OCI-LY1 (cell line): ENCODE measurements around the gene RAD51D.

Experiments
- H2AFZ ChIP-seq: fragments of 200-600 bp; sonication (generic), shearing (Covaris generic); 2 replicates; pipeline ENCODE4 v1.6.0; 2014; ENCODE audit warnings: antibody characterized with exemption, mild to moderate bottlenecking, low read length
- H3F3A ChIP-seq: fragments of 200-600 bp; sonication (generic), shearing (Covaris generic); 2 replicates; pipeline ENCODE4 v1.6.0; 2014; ENCODE audit warnings: mild to moderate bottlenecking, antibody characterized with exemption, low read length, moderate library complexity; ENCODE audit not compliant: insufficient read depth
- H3K27ac ChIP-seq: fragments of 200-600 bp; sonication (generic); 2 replicates; pipeline ENCODE4 v1.5.1; 2014; ENCODE audit warnings: low read length, mixed run types, mild to moderate bottlenecking, low read depth; ENCODE audit not compliant: poor library complexity, severe bottlenecking
- H3K27me3 ChIP-seq: fragments of 200-600 bp; sonication (generic); 2 replicates; pipeline ENCODE4 v1.6.0; 2014; ENCODE audit warnings: antibody characterized with exemption, mild to moderate bottlenecking, low read length, moderate library complexity; ENCODE audit not compliant: insufficient read depth
- H3K36me3 ChIP-seq: fragments of 200-600 bp; sonication (generic); 2 replicates; pipeline ENCODE4 v1.6.1; 2014; ENCODE audit warnings: mild to moderate bottlenecking, antibody characterized with exemption, low read length, moderate library complexity, mixed read lengths; ENCODE audit not compliant: insufficient read depth
- H3K4me1 ChIP-seq: fragments of 200-600 bp; sonication (generic); 2 replicates; pipeline ENCODE4 v1.5.1; 2014; ENCODE audit warnings: mild to moderate bottlenecking, low read length, moderate library complexity; ENCODE audit not compliant: insufficient read depth, severe bottlenecking
- H3K4me2 ChIP-seq: fragments of 200-600 bp; sonication (generic), shearing (Covaris generic); 2 replicates; pipeline ENCODE4 v1.6.1; 2014; ENCODE audit warnings: low read length
- H3K4me3 ChIP-seq: fragments of 200-600 bp; sonication (generic); 2 replicates; pipeline ENCODE4 v1.5.1; 2014; ENCODE audit warnings: low read length, low read depth, mild to moderate bottlenecking, mixed read lengths; ENCODE audit not compliant: poor library complexity, severe bottlenecking
- H3K79me2 ChIP-seq: fragments of 200-600 bp; shearing (Covaris generic); 2 replicates; pipeline ENCODE4 v1.6.1; 2016; ENCODE audit warnings: mixed run types, low read length, mixed read lengths; ENCODE audit not compliant: insufficient read depth
- H3K9ac ChIP-seq: fragments of 200-600 bp; sonication (generic), shearing (Covaris generic); 2 replicates; pipeline ENCODE4 v1.6.1; 2014; ENCODE audit warnings: mild to moderate bottlenecking, low read length, mixed read lengths
- H3K9me2 ChIP-seq: fragments of 200-600 bp; sonication (generic), shearing (Covaris generic); 2 replicates; pipeline ENCODE4 v1.6.1; 2014; ENCODE audit warnings: low read depth, mild to moderate bottlenecking, low read length, mixed read lengths
- H3K9me3 ChIP-seq: fragments of 200-600 bp; shearing (Covaris generic); 2 replicates; pipeline ENCODE4 v1.6.1; 2014; ENCODE audit warnings: low read length, mixed read lengths
- H4K20me1 ChIP-seq: fragments of 200-600 bp; sonication (generic), shearing (Covaris generic); 2 replicates; pipeline ENCODE4 v1.6.0; 2016; ENCODE audit warnings: mild to moderate bottlenecking, low read length; ENCODE audit not compliant: insufficient read depth
- CTCF ChIP-seq: fragments of 200-600 bp; sonication (generic), shearing (Covaris generic); IDR thresholded peaks from 2 replicates; pipeline ENCODE4 v1.5.1; 2017; ENCODE audit warnings: mild to moderate bottlenecking, antibody characterized with exemption, low read length, moderate library complexity, mixed read lengths
- EZH2 ChIP-seq: fragments of 200-600 bp; sonication (generic), shearing (Covaris generic); IDR thresholded peaks from 2 replicates; pipeline ENCODE4 v1.8.0; 2017; ENCODE audit warnings: borderline replicate concordance, mixed run types, mild to moderate bottlenecking, antibody characterized with exemption, low read length, moderate library complexity, mixed read lengths

RAD51D gene

GRCh38 chr17:35119370-35120165, at the start of gene RAD51D:
Gene RAD51D, minus strand, starts transcription at chr17:35119860. Its CDS starts 247 bp downstream, at chr17:35119613.
- Histone ChIP-seq H3K9ac (peak within 1 kb of the TSS; percentile 85), H3K36me3 (no peaks in the 10 kb centered on the region), H3F3A (no peaks in the 10 kb centered on the region), H3K79me2 (no peaks in the 10 kb centered on the region), H3K4me1 (peaks cover 11% of the 10 kb centered on the region), H3K4me3 (peak within 1 kb of the TSS; percentile 85), H3K27ac (peak within 1 kb of the TSS; percentile 39), H3K9me3 (no peaks in the 10 kb centered on the region), H3K9me2 (no peaks in the 10 kb centered on the region), H4K20me1 (no peaks in the 10 kb centered on the region), H3K27me3 (0 out of 2 replicates have a peak, but pooled peaks cover 4% of the 10 kb centered on the region), H2AFZ (peak within 1 kb of the TSS; percentile 11; the same call in 1 of the 2 replicates), H3K4me2 (peak within 1 kb of the TSS; percentile 79)
- TF ChIP-seq CTCF (peak; percentile 93), EZH2 (no peak)

- H3K4me2 ChIP-seq: no peak overlapping the region
- H2AFZ ChIP-seq: no peak overlapping the region
- H3K9me2 ChIP-seq: no peaks in the 10 kb centered on the region
- no peaks in the 10 kb centered on the region for H3K27me3 ChIP-seq
- no peaks in the 10 kb centered on the region for H3K79me2 ChIP-seq
- H3K9me3 ChIP-seq: no peaks in the 10 kb centered on the region
- H3K4me1 ChIP-seq: no peaks in the 10 kb centered on the region
- no peaks in the 10 kb centered on the region for H3F3A ChIP-seq
- no peak overlapping the region for H3K4me3 ChIP-seq
- no peak overlapping the region for H3K27ac ChIP-seq
- TF ChIP-seq EZH2 (no peak), CTCF (no peak)
- H4K20me1 ChIP-seq: no peaks in the 10 kb centered on the region
- no peak overlapping the region for H3K9ac ChIP-seq
- H3K36me3 ChIP-seq: no peaks in the 10 kb centered on the region
Measured at GRCh38 chr17:35167666-35168065, 48.0 kb upstream of the RAD51D start.

GRCh38 chr17:35167046-35167445, 47.4 kb upstream of the RAD51D start:
- Histone ChIP-seq H3K27me3 (no peaks in the 10 kb centered on the region), H3K4me1 (no peaks in the 10 kb centered on the region), H3F3A (no peaks in the 10 kb centered on the region), H3K9ac (no peak overlapping the region), H3K79me2 (no peaks in the 10 kb centered on the region), H3K9me2 (no peaks in the 10 kb centered on the region), H3K4me2 (no peak overlapping the region), H4K20me1 (no peaks in the 10 kb centered on the region), H3K36me3 (no peaks in the 10 kb centered on the region), H3K4me3 (no peak overlapping the region), H3K9me3 (no peaks in the 10 kb centered on the region), H2AFZ (no peak overlapping the region), H3K27ac (no peak overlapping the region)
- TF ChIP-seq EZH2: no peak
- TF ChIP-seq CTCF: no peak
